ENCODE data around the gene E2F6. TPM values are rescaled to one million over a fixed set of nuclear protein-coding genes. Genes with fewer than 3 reads are reported as not detected.

The E2F6 gene
- total RNA-seq, 4 donors from 2014 or later = 3.6 to 14.5 (median 9.9) TPM

DNA sequence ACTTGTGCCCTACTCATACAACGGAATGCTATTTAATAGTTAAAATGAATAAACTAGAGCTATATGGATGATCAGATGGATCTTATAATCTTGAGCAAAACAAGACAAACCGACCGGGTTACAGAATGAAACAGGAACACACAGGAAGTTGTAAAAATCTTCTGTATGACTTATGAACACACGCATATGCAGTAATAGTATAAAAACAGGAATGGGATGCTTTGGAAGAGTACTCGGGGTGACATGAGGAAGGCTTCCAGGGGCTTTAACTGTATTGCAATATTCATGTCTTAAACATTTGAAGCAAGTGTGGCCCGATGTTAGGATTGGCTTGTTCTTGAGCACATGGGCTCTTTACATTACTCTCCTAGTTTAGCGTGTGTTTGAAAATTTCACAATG, 14.9 kb upstream of the E2F6 start:
- no peaks in the 10 kb centered on the region for H3K36me3 ChIP-seq
- intact Hi-C loops (cut with DNase I) = no loop called here
- no peak for DNase-seq
- H3K27me3 ChIP-seq = peaks cover 0 to 60% (median 1%) of the 10 kb centered on the region in 4 donors
- H3K4me1 ChIP-seq = peaks cover 4 to 26% (median 14%) of the 10 kb centered on the region in 3 donors
- 55 to 65% methylated on average over 7 of the region's 7 CpGs for WGBS, 2 donors
- no peak overlapping the region for H3K27ac ChIP-seq
- H3K4me3 ChIP-seq = no peak overlapping the region
- H3K9me3 ChIP-seq = no peaks in the 10 kb centered on the region
- TF ChIP-seq POLR2A (IDR thresholded peaks at IDR 0.05) = no peak
- TF ChIP-seq, protein P1, sequence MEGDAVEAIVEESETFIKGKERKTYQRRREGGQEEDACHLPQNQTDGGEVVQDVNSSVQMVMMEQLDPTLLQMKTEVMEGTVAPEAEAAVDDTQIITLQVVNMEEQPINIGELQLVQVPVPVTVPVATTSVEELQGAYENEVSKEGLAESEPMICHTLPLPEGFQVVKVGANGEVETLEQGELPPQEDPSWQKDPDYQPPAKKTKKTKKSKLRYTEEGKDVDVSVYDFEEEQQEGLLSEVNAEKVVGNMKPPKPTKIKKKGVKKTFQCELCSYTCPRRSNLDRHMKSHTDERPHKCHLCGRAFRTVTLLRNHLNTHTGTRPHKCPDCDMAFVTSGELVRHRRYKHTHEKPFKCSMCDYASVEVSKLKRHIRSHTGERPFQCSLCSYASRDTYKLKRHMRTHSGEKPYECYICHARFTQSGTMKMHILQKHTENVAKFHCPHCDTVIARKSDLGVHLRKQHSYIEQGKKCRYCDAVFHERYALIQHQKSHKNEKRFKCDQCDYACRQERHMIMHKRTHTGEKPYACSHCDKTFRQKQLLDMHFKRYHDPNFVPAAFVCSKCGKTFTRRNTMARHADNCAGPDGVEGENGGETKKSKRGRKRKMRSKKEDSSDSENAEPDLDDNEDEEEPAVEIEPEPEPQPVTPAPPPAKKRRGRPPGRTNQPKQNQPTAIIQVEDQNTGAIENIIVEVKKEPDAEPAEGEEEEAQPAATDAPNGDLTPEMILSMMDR (IDR thresholded peaks at IDR 0.05) = no peak

DNA sequence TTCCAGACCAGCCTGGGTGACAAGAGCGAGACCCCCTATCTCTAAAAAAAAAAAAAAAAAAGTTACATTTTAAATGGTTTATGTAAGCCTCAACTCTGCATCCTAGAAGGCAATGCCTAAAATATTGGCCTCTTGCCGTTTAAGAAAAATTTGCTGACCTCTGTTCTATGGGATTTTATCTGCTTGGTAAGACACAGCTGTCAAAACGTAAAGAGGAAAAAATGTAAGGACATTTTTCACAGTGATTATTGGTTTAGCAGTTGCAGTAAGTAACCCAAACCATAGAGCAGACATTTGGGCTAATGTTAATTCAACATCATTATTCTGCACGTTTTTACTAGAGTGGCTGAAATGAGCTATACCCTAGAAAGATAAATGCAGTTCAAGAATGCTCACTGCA, 14.4 kb upstream of the E2F6 start:
- Histone ChIP-seq H3K36me3 (no peaks in the 10 kb centered on the region), H3K4me1 (peaks cover 4 to 26% (median 14%) of the 10 kb centered on the region in 3 donors), H3K27ac (no peak overlapping the region), H3K4me3 (no peak overlapping the region), H3K27me3 (peaks cover 0 to 56% (median 1%) of the 10 kb centered on the region in 4 donors), H3K9me3 (no peaks in the 10 kb centered on the region)
- 43 to 52% methylated on average over 4 of the region's 4 CpGs for WGBS, 2 donors
- intact Hi-C loops (cut with DNase I) = no loop called here
- DNase-seq = no peak
- TF ChIP-seq, protein P1 (IDR thresholded peaks at IDR 0.05) = no peak
- no peak for TF ChIP-seq POLR2A (IDR thresholded peaks at IDR 0.05)

DNA sequence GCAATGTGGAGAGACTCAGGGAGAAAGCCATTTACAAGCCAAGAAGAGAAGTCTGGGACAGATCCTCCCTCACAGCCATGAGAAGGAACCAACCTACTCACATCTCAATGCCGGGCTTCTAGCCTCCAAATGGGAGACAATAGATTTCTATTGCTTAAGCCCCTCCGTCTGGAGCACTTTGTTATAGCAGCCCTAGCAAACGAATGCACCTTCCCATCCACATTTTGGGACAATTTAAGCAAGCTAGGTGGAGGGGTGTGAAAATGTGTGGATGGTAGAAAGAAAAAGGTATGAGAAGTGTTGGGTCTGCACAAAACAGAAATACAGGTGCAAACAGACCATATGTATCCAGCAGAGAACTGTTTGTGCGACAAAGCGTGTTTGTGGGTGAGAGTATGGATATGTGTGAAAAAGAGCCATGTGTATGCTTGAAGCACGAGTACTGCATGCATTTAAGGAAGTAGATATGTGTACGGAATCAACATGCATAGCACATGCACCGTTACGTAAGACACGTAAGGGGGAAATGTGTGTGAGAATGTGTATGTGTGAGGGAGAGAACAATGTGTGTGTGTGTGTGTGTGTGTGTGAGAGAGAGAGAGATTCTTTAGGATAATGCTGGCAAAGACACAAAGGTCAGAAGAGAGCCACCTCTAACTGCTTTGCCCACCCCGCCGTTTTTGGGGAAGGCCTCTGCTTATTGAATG, 13.1 kb upstream of the E2F6 start:
- TF ChIP-seq, protein P1 (IDR thresholded peaks at IDR 0.05) = no peak
- no peak for TF ChIP-seq POLR2A (IDR thresholded peaks at IDR 0.05)
- Histone ChIP-seq H3K4me3 (no peak overlapping the region), H3K27ac (no peak overlapping the region), H3K27me3 (peaks cover 0 to 48% (median 1%) of the 10 kb centered on the region in 4 donors), H3K9me3 (no peaks in the 10 kb centered on the region), H3K4me1 (peaks cover 4 to 23% (median 14%) of the 10 kb centered on the region in 3 donors), H3K36me3 (no peaks in the 10 kb centered on the region)
- 71 to 80% methylated on average over 12 of the region's 12 CpGs for WGBS, 2 donors
- no peak for DNase-seq
- intact Hi-C loops (cut with DNase I) = loop anchor here (2.0 kb wide), 1 partner anchor 104 kb away; no protein-coding TSS in a partner anchor

DNA sequence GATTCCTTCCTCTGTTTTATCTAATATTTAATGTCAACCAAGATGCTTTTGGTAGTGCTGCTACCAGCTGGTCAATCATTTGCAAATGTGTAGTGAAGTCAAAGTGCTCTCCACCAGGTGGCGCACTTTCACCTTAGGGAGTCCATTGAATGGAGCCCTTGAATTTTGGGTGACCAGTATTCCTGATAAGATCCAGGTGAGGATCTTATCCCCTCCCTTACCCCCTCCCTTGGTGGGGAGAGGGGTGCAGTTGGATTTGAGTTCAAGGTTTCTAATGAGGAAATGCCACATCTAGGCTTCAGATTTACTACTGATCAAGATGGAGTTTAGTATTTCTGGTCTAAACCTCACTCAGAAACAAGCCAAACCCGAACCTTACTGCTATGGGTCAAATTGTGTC, 12.0 kb upstream of the E2F6 start:
- intact Hi-C loops (cut with DNase I) = loop anchor here (2.0 kb wide), 1 partner anchor 105 kb away; no protein-coding TSS in a partner anchor
- Histone ChIP-seq H3K4me1 (peaks cover 0 to 13% (median 10%) of the 10 kb centered on the region in 3 donors), H3K36me3 (no peaks in the 10 kb centered on the region), H3K27me3 (peaks cover 0 to 46% (median 1%) of the 10 kb centered on the region in 4 donors), H3K9me3 (no peaks in the 10 kb centered on the region), H3K4me3 (no peak overlapping the region), H3K27ac (no peak overlapping the region)
- 33 to 40% methylated on average over 2 of the region's 2 CpGs for WGBS, 2 donors
- peak; percentile 13 for DNase-seq
- TF ChIP-seq, protein P1 (IDR thresholded peaks at IDR 0.05) = peak; percentile 77 to 93 (median 84)
- no peak for TF ChIP-seq POLR2A (IDR thresholded peaks at IDR 0.05)

DNA sequence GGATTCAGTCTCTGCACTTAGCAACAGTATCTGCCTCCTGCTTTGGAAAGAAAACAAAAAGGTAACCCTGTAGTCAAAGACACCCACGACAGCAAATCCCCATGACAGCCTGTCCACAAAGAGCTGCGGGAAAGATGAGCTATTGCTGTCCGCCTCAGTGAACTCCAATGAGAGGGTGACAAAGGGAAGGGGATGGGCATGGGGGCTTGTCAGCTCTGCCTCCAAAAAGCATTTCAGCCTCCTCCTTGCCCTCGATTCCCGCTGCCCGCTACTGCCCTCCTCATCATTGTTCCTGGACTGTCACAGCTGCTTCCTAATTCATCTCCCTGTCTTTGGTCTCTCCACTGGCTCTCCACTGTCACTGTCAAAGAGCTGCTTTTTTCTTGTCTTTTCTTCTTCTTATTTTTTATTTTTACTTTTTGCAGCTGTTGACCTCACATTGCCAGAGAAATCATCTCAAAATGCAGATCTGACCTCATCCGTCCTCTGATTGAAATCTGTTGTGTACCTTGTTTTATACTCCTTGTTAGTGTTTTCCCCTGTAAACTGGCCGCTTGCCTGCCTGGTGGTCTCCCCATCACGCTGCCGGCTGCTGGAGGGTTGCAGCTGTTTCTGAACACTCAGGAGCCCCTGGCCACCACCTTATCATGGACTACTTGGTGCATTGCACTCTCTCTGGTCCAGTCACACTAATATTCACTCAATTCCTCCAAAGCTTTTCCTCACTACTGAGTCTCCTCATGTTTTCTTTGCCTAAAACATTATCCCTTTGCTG, 7.9 kb upstream of the E2F6 start:
- Histone ChIP-seq H3K27ac (no peak overlapping the region), H3K27me3 (peaks cover 0 to 26% (median 0%) of the 10 kb centered on the region in 4 donors), H3K36me3 (no peaks in the 10 kb centered on the region), H3K4me1 (no peaks in the 10 kb centered on the region), H3K9me3 (no peaks in the 10 kb centered on the region), H3K4me3 (no peak overlapping the region)
- DNase-seq = no peak
- intact Hi-C loops (cut with DNase I) = no loop called here
- TF ChIP-seq, protein P1 (IDR thresholded peaks at IDR 0.05) = no peak
- no peak for TF ChIP-seq POLR2A (IDR thresholded peaks at IDR 0.05)
- 50 to 60% methylated on average over 10 of the region's 10 CpGs for WGBS, 2 donors
